ENCODE measurements around the gene ADK.
"Not testable (repeated sequence)": the region's sequence is repeated elsewhere in the genome, so short reads cannot be mapped to it uniquely, and the experiment has no call there.

The ADK gene

GRCh38 chr10:74575191-74575720, 424.2 kb downstream of the ADK start:
- H3K9me3 Mint-ChIP-seq, result peaks cover 51% of the 10 kb centered on the region
- no peak overlapping the region for H3K27ac Mint-ChIP-seq
- no peak for TF ChIP-seq CTCF (IDR thresholded peaks at IDR 0.05)
- no peak for DNase-seq
- H3K36me3 Mint-ChIP-seq (ENCODE audit: low read depth), result peaks cover 55% of the 10 kb centered on the region
- peaks cover 13% of the 10 kb centered on the region for H3K27me3 Mint-ChIP-seq (ENCODE audit: low read depth, poor library complexity)
- H3K4me1 Mint-ChIP-seq, result no peaks in the 10 kb centered on the region
- no peak overlapping the region for H3K4me3 Mint-ChIP-seq

DNA sequence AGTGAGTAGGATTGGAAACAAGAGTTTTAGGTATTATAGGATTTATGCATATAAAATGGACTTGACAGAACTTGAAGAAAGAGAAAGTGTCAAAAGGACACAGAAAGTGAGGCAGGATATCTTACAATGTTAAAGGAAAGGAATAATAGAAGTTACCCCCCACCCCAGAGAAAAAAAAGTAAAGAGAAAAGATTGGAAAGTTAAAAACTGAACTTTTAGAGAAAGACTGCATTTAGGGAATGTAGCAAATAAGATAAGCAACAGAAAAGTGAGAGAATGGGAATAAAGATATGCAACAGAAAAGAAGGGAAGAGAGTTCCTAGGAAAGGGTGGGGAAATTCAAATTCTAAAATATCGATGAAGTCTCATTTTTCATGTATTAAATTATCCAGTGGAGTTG, 424.9 kb downstream of the ADK start:
- no peaks in the 10 kb centered on the region for H3K4me1 Mint-ChIP-seq
- peaks cover 13% of the 10 kb centered on the region for H3K27me3 Mint-ChIP-seq (ENCODE audit: low read depth, poor library complexity)
- peaks cover 56% of the 10 kb centered on the region for H3K36me3 Mint-ChIP-seq (ENCODE audit: low read depth)
- H3K27ac Mint-ChIP-seq, result no peak overlapping the region
- no peak overlapping the region for H3K4me3 Mint-ChIP-seq
- no peak for TF ChIP-seq CTCF (IDR thresholded peaks at IDR 0.05)
- H3K9me3 Mint-ChIP-seq, result peaks cover 51% of the 10 kb centered on the region
- no peak for DNase-seq

DNA sequence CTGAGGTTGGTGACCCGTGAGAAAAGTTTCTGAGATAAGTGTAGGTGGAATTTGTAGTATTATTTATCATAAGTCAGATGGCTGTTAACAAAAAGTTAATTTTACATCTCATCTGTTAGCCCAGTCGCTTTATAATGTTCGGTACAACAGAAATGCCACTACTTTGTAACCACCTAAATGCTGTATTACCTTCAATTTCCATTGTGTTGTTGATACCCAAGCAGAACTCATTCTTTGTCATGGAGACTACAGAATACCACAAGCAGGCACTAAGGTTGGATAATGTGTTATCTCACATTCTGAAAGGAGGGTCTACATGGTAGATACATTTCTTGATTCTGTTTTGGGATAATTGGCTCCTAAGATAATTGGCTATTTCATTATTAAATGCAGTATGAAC, 425.6 kb downstream of the ADK start:
- TF ChIP-seq CTCF (IDR thresholded peaks at IDR 0.05), result no peak
- Mint-ChIP-seq H3K27me3 (ENCODE audit: low read depth, poor library complexity) (peaks cover 13% of the 10 kb centered on the region), H3K4me1 (no peaks in the 10 kb centered on the region), H3K4me3 (no peak overlapping the region), H3K36me3 (ENCODE audit: low read depth) (peaks cover 58% of the 10 kb centered on the region), H3K9me3 (peaks cover 53% of the 10 kb centered on the region), H3K27ac (no peak overlapping the region)
- DNase-seq, result no peak

GRCh38 chr10:74580438-74580837, 429.4 kb downstream of the ADK start:
- not testable (repeated sequence) for DNase-seq; H3K27me3 Mint-ChIP-seq (ENCODE audit: low read depth, poor library complexity); H3K4me3 Mint-ChIP-seq; H3K27ac Mint-ChIP-seq
- H3K4me1 Mint-ChIP-seq, result peaks cover 16% of the 10 kb centered on the region
- peaks cover 21% of the 10 kb centered on the region for H3K9me3 Mint-ChIP-seq
- H3K36me3 Mint-ChIP-seq (ENCODE audit: low read depth), result peaks cover 30% of the 10 kb centered on the region

DNA sequence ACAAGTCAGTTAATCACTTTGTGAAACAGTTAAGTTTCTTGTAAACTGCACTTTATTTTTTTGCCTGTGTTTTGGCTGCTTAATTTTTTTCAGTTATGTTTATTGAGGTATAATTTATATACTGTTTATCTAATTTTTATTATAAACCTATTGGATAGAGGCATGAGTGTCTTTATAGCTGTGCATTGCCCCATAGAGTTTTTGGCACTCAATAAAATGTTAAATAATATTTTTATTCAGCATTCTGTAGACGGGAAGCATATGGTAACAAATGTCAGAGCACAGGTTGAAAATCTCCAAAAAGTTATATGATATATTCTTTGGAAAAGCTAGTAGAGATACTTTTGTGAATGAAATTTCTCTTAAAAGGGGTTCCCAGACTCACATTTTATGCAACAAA, 431.5 kb downstream of the ADK start:
- Mint-ChIP-seq H3K36me3 (ENCODE audit: low read depth) (peaks cover 24% of the 10 kb centered on the region), H3K9me3 (peaks cover 18% of the 10 kb centered on the region), H3K27me3 (ENCODE audit: low read depth, poor library complexity) (peaks cover 6% of the 10 kb centered on the region), H3K27ac (no peak overlapping the region), H3K4me1 (peaks cover 35% of the 10 kb centered on the region), H3K4me3 (no peak overlapping the region)
- TF ChIP-seq CTCF (IDR thresholded peaks at IDR 0.05), result no peak
- DNase-seq, result no peak

GRCh38 chr10:74585231-74586087, 434.4 kb downstream of the ADK start:
- peak overlapping the region; percentile 60 for H3K4me3 Mint-ChIP-seq
- peaks cover 12% of the 10 kb centered on the region for H3K36me3 Mint-ChIP-seq (ENCODE audit: low read depth)
- H3K27me3 Mint-ChIP-seq (ENCODE audit: low read depth, poor library complexity), result no peaks in the 10 kb centered on the region
- DNase-seq, result peak; percentile 7
- H3K27ac Mint-ChIP-seq, result peak overlapping the region; percentile 97
- no peak for TF ChIP-seq CTCF (IDR thresholded peaks at IDR 0.05)
- peaks cover 12% of the 10 kb centered on the region for H3K9me3 Mint-ChIP-seq
- H3K4me1 Mint-ChIP-seq, result peaks cover 62% of the 10 kb centered on the region

Data from nephron progenitor cell (in vitro differentiated cells).